NCI-H1436 (cell line): ENCODE data around the gene ORMDL1.
"Not testable (repeated sequence)": the region's sequence is repeated elsewhere in the genome, so short reads cannot be mapped to it uniquely, and the experiment has no call there.

Experiments
- DNase-seq: peaks from one replicate; lab custom pipeline; 2025; lab: John Stamatoyannopoulos, UW

Gene ORMDL1

DNA sequence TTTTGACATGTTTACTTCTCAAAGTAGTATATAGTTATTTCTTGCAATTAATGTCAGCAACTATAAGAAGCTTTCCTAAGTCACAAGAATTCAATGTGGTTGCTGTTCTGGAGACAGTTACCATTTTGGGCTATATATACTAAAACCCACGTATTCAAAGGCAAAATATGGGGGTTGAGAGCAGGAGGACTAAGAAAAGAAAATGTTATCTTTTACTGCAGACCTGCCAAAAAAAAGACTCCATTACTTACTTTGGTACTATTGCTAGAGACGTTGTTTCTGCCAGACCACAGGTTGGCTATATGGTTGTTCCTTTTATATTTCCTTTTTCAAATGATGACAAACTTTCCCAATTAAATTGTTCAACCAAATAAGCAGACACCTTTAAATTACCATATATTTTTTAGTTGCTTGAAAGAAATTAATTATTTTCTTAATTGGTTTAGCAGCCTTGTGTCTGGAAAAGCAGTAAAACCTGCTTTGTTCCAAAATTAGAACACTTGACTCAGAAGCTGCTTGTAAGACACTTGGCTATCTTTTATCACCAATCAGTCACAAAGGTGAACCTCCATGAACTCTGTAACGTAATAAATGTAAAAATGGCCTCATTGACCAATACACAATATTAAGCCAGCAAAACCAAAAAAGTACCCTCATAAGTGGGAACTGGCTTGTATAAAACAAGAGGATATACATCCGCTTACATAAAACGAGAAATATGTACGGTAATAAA is 13.4 kb downstream of the ORMDL1 start:
- DNase-seq: no peak

DNA sequence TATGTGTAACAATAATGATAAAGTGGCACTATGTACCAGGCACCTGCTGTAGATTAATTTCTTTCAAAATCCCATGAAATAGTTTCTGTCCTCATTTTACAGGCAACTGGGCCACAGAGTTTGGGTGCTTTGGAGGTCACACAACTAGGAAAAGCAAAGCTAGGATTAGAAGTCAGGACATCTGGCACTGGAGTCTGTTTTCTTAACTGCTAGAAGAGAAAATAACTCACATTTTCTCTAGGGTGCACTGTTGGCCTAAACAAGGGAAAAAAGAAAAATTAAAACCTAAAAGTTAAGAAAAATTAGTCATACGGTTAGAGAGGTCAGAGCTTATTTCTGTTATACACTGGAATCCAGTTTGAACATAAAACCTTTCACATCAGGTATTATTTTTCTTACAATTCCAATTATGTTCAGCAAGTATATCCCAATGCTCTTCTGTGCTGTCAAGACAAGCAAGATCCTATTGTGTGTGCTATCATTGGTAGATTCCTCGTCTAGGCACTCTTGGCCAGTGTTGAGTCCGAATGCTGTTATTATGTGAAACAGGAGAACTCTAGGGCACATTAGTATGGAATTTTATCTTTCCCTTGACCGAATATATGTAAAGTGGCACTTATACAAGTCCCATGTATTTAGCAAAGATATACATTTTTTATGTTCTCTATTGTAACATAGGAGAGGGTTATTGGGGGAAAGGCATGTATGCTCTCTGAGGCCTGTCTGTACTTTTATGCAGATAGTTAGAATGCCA is 20.1 kb downstream of the ORMDL1 start:
- DNase-seq: no peak

DNA sequence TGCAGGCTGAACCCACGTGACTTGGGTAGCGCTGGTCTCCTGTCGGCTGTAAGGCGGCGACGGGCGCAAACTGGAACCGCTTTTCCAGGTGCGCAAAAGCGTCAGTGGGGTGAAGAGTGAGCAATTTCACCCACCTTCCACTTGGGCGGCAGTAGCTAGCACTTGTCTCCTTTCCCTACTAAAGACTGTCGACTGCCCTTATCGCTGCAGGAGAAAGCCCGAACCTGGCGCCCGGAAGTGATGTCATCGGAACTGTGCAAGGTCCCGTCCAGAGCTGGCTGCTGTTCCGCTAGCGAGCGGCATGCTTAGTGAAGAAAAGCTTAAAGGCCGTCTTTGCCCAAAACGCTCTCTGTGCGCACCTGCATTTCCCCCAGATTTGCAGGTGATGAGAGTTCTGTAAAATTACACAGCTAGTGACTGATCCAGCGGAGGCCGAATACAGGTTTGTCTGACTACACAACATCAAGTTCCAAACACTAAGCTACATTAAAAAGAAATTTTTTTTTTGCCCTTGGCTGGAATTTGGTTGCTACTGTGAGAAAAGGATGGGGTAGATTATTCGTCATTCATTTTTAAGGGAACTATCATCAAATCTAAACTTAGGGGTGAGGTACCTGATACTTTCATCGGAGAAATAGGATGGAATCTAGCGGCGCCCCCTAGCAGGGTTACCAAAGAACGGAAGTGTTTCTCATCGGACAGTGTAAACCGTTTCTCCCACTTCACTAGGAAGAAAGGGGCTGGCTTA is 21.4 kb downstream of the ORMDL1 start, which contains the start of gene OSGEPL1:
OSGEPL1 (minus strand) TSS at position 242 of the 748 bp plus-strand sequence. CDS start 1,152 bp downstream, outside the sequence.
- peak; percentile 88 for DNase-seq

DNA sequence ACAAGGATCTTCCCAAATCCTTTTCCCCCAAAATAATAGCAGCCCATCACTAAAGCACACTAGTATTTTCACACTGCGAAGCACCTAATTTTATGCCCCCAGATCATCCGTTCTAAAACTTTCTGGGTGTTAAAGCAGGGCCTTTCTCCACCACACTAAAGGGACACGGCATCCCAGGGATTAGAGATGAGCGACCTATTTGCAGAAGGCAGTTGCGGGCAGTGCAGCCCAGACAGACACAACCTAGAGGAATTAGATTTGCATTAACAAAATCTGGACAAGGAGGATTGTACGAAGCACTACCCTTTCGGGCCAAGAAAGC is 21.9 kb downstream of the ORMDL1 start:
- no peak for DNase-seq

DNA sequence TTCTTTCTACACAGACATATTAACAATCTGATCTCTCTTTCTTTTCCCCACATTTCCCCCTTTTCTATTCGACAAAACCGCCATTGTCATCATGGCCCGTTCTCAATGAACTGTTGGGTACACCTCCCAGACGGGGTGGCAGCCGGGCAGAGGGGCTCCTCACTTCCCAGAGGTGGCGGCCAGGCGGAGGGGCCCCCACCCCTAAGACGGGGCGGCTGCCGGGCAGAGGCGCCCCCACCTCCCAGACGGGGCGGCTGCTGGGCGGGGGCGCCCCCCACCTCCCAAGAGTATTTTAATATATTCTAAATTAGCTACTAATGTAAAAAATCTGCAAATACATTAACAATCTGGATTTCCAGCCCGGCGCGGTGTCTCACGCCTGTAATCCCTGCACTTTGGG is 24.0 kb downstream of the ORMDL1 start:
- not testable (repeated sequence) for DNase-seq

DNA sequence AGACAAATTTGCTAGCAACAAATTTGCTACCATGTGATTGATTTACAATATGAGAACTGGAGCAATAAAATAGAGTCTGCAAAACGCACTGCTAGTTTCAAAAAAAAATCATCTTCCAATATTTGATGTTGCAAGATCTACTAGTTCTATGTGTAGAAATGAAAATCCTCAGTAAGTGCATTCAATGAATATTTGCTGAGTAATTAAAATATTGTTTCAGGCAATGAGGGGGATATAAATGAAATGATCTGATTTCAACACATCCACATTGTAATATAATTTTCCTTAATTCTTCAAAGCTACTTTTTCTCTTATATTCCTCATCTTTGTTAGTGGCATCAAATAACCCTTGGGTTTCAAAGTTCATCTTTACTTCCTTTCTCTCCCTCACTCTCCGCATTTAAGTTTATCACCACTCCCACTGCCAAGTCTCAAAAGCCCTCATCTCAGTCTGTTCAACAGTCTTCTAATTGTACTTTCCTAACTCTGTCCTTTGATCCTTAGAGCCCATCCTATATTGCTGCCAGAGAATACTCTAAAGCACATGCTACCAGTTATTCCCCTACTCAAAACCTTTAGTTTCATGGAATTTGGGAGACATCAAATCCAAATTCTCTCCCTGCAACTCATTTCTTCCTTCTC is 27.7 kb downstream of the ORMDL1 start:
- no peak for DNase-seq

DNA sequence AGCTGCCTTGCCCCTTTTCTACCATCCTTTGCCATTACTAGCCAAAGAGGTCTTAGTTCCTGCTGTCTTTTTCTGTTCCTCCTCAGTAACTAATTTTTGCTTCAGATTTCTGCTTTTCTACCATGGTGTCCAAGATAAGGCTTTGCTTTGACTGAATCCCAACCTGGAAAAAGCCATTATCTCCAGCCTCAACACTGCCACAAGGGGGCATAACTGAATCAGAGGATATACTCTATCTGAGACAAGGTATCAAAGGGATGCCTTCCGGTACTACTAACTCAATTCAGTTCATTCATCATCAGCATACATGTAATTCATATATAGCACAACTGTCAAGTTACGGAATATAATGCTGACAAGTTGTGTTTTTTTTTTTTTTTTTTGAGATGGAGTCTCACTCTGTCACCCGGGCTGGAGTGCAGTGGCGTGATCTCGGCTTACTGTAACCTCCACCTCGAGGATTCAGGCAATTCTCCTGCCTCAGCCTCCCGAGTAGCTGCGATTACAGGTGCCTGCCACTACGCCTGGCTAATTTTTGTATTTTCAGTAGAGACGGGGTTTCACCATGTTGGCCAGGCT is 33.0 kb downstream of the ORMDL1 start:
- DNase-seq: peak; percentile 4

DNA sequence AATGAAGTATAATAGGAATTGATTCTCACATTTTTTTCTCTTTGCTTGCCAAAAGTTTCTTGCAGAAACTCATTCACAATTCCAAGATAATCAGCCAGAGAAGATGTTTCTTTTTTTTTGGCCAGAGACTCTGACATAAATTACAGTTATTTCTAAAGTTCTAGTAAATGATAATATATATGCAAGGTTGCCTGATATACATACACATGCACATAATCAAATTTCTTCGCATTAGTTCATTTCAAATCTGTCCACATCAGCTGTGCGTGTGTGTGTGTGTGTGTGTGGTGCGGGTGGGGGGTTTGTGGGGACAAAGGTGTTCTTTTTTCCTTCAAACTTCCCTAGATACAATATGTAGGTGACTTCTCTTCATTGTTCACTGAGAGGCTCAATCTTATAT is 54.7 kb downstream of the ORMDL1 start:
- no peak for DNase-seq

DNA sequence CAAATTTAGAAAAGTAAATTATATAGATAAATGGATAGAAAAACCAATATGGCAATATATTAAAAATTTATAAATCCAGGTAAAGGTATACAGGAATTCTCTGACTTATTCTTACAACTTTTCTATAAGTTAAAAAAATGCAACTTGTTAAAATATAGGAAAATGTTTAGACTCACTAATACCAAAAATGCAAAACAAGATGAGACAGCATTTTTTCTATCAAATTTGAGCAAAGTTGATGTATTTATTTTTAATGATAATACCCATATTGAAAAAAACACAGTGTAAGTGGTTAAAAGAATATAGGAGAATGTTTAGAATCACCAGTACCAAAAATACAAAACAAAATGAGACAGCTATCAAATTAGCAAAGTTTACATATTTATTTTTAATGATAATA is 57.3 kb downstream of the ORMDL1 start:
- no peak for DNase-seq

DNA sequence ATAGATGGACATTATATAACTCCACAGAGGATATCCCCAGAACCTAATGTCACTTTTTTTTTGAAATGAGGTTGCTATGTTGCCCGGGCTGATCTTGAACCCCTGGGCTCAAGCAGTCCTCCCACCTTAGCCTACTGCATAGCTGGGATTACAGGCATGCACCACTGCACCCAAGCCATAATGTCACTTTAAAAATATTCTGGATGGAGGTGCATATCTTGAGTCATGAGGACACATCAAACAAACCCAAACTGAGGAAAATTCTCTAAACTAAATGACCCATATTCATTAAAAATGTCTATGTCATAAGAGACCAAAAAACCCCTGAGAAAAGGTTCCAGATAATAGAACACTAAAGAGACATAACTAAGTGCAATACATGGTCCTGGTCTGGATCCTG is 57.9 kb downstream of the ORMDL1 start:
- no peak for DNase-seq

DNA sequence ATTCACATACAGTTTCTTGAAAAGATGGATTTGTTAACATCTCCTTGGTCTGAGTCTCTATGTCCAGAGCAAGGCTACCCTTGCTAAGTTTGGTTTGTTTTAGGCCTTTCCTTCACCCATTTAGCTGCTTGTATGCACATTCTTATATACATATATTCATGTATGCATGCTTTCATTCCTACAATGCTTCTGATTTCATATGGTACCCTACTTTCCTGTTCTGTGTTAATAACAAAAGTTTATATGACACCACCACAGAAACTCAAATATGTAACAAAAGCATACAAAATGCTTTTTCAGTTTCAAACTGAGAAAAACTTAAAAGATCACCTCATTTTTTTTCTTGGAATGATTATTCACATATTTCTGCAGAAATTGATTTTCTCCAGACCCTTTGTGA is 60.9 kb downstream of the ORMDL1 start:
- no peak for DNase-seq
